Kidney (tissue), 14 donors: ENCODE results near the gene CLPSL1. TPM values are rescaled to one million over a fixed set of nuclear protein-coding genes. Genes with fewer than 3 reads are reported as not detected.

Experiments
- DNase-seq, 5 donors: peaks; one replicate each; pipeline ENCODE4 v3.0.0-alpha.2; 2013 to 2020
- FAIRE-seq: peaks from 2 replicates; lab custom pipeline; 2012; peaks lifted over from hg19 to GRCh38; lab: Jason Lieb, UNC
- H3K27ac ChIP-seq, 2 donors: one replicate each; pipeline ENCODE4 v1.7.0; 2013; ENCODE audit warnings: low read depth in 2 of 2, low read length in 2 of 2, inconsistent platforms in 1 of 2
- H3K27me3 ChIP-seq: one replicate; pipeline ENCODE4 v1.7.1; 2013; ENCODE audit warnings: low read length, inconsistent platforms; ENCODE audit not compliant: control insufficient read depth, insufficient read depth
- H3K36me3 ChIP-seq, 3 donors: one replicate each; pipeline versions ENCODE4 v1.7.0 to v1.7.1; 2013; ENCODE audit warnings: low read length in 3 of 3, control low read depth in 1 of 3, inconsistent platforms in 1 of 3; ENCODE audit not compliant: insufficient read depth in 3 of 3, control insufficient read depth in 2 of 3
- H3K4me1 ChIP-seq, 3 donors: one replicate each; pipeline versions ENCODE4 v1.7.0 to v1.7.1; 2013; ENCODE audit warnings: low read length in 3 of 3, inconsistent platforms in 1 of 3, low read depth in 1 of 3; ENCODE audit not compliant: control insufficient read depth in 2 of 3, insufficient read depth in 2 of 3
- H3K4me3 ChIP-seq, 3 donors: one replicate each; pipeline versions ENCODE4 v1.7.0 to v1.8.1; 2013; ENCODE audit warnings: low read length in 3 of 3, control low read depth in 1 of 3, inconsistent platforms in 1 of 3
- H3K9ac ChIP-seq, 3 donors: one replicate each; pipeline versions ENCODE4 v1.7.0 to v1.7.1; 2013; ENCODE audit warnings: low read length in 3 of 3, control low read depth in 1 of 3, inconsistent platforms in 1 of 3
- H3K9me3 ChIP-seq, 3 donors: one replicate each; pipeline versions ENCODE4 v1.7.0 to v1.7.1; 2013; ENCODE audit warnings: low read length in 3 of 3, control low read depth in 1 of 3, inconsistent platforms in 1 of 3; ENCODE audit not compliant: control insufficient read depth in 2 of 3, insufficient read depth in 1 of 3
- intact Hi-C: fragments of 100-400 bp; cut with DNase I; formaldehyde crosslinking; loops from one replicate; pipeline ENCODE4 v1.11.1; 2022
- polyA plus RNA-seq: library from polyadenylated mRNA; stranded (reverse); fragments of 350-450 nt; fragmentation: Illumina TruSeq; extraction: RNeasy Lipid Tissue Mini Kit (QIAGEN cat#74804); gene quantifications from one replicate; pipeline ENCODE4 v1.2.3, GENCODE V29; 2014; ENCODE audit warnings: low read depth, low replicate concordance; ENCODE audit not compliant: insufficient read depth
- total RNA-seq: library from RNA; stranded (reverse); fragmentation: NEBNext Ultra II Directional; extraction: Animal tissue kit (Norgen Biotek cat#: 25700); gene quantifications from one replicate; pipeline ENCODE4 v1.2.1, GENCODE V29; 2021
- TF ChIP-seq, protein P1 (sequence below): IDR thresholded peaks from 3 replicates; pipeline ENCODE4 v1.5.1; 2012; ENCODE audit warnings: mild to moderate bottlenecking, moderate library complexity, borderline replicate concordance; ENCODE audit not compliant: insufficient read depth; ENCODE audit errors: extremely low read depth
- donor health status: control.
- donor health status: control.
- donor health status: control.
- donor health status: control.
- donor health status: control.
- donor health status: DM: yes; HTN: yes; CAD: no.
- donor health status: Normal renal cell carcinoma (clear cell type).

CLPSL1 gene
- total and polyA plus RNA-seq, 2 donors from 2014 or later, result not detected

DNA sequence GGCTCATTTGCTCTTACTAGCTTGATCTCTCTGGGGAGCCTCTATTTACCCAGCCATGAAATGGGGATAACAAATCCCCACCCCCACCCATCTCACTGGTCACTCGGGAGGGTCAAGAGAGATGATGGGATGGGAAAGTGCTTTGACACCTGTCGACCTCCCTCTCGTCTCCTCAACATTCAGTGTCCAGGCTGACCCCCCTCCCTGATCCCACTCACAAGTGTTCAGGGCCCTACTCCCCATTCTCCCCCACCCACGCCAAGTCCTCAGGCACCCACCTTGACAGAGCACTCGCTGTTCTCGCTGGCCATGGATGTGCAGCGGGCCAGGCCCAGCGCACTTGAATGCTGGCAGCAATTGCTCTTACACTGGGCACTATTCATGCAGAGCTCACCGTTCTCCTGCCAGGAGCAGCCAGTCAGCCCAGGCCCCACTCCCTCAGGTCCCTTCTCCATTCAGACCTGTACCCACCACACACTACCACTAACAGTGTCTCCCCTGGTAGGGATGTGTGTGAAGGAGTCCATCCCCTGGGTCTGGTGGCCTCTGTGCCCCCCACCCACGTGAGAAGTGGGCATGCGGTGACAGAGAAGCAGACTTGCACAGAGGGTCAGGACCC, 14.7 kb downstream of the CLPSL1 start:
- DNase-seq (no peak), FAIRE-seq (no peak)
- Histone ChIP-seq H3K36me3 (no peaks in the 10 kb centered on the region), H3K27me3 (no peaks in the 10 kb centered on the region), H3K4me3 (no peak overlapping the region), H3K9me3 (no peaks in the 10 kb centered on the region), H3K27ac (no peak overlapping the region), H3K9ac (no peak overlapping the region), H3K4me1 (no peaks in the 10 kb centered on the region)
- intact Hi-C loops, result no loop called here
- TF ChIP-seq, protein P1, sequence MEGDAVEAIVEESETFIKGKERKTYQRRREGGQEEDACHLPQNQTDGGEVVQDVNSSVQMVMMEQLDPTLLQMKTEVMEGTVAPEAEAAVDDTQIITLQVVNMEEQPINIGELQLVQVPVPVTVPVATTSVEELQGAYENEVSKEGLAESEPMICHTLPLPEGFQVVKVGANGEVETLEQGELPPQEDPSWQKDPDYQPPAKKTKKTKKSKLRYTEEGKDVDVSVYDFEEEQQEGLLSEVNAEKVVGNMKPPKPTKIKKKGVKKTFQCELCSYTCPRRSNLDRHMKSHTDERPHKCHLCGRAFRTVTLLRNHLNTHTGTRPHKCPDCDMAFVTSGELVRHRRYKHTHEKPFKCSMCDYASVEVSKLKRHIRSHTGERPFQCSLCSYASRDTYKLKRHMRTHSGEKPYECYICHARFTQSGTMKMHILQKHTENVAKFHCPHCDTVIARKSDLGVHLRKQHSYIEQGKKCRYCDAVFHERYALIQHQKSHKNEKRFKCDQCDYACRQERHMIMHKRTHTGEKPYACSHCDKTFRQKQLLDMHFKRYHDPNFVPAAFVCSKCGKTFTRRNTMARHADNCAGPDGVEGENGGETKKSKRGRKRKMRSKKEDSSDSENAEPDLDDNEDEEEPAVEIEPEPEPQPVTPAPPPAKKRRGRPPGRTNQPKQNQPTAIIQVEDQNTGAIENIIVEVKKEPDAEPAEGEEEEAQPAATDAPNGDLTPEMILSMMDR, result no peak

DNA sequence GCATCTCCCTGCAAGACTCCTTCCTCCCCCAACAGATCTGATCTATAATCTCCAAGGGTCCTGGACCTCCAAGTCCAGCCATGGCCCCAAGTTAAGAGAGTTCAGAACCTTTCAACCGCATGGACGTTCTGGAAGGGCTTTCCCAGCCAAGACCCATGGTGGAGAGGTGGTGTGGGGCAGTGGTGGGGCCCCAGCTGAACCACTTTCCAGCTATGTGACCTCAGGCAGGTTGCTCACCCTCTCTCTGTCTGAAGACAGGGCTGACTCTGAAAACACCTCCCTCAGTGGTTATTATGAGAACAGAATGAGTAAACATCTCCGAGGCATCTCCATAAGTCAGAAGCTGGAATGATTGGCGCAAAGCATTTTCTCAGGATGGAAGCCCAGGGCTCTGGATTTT, 15.4 kb downstream of the CLPSL1 start:
- Histone ChIP-seq H3K4me3 (no peak overlapping the region), H3K9me3 (no peaks in the 10 kb centered on the region), H3K4me1 (no peaks in the 10 kb centered on the region), H3K27ac (no peak overlapping the region), H3K27me3 (no peaks in the 10 kb centered on the region), H3K36me3 (no peaks in the 10 kb centered on the region), H3K9ac (no peak overlapping the region)
- TF ChIP-seq, protein P1, result no peak
- intact Hi-C loops, result no loop called here
- DNase-seq, result no peak
- FAIRE-seq, result no peak

DNA sequence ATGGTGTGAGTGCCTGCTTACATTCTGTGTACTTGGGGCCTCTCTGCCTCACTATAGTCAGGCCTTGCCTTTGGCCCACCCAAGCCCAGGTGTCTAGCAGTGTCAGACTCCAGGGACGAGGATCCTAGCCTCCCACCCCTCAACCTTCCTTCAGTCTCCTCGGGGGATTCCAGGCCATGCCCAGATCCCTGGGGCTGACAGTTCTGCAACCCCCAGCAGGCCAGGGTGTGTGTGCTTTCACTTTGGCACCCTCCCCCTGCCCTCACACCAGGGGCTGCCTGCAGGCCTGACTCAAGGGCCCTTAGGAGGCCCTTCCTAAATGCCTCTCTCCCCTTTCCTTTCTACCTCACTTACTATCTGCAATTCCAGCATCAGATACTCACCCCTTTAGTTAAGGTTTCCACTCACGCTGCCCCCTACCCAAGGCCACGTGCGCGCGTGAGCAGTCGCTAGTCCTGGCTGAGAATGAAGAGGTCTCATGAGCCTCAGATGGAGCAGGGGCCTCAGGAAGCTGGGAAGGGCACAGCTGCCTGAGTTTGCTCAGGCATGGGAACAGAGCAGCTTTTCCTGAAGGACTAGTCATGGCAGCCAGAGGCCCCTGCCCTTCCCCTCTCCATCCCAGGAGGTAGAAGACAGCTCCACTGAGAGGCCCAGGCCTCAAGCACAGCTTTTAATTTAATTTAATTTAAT, 17.2 kb downstream of the CLPSL1 start:
- H3K4me3 ChIP-seq, result no peak overlapping the region
- no peak for DNase-seq
- H3K27me3 ChIP-seq, result no peaks in the 10 kb centered on the region
- TF ChIP-seq, protein P1, result no peak
- H3K9me3 ChIP-seq, result no peaks in the 10 kb centered on the region
- no peak overlapping the region for H3K27ac ChIP-seq
- FAIRE-seq, result no peak
- intact Hi-C loops, result no loop called here
- H3K4me1 ChIP-seq, result no peaks in the 10 kb centered on the region
- H3K36me3 ChIP-seq, result no peaks in the 10 kb centered on the region
- H3K9ac ChIP-seq, result no peak overlapping the region
